Measurements from ENCODE around the gene GRK7. TPM values are rescaled to one million over a fixed set of nuclear protein-coding genes. Genes with fewer than 3 reads are reported as not detected.

The GRK7 gene, protein sequence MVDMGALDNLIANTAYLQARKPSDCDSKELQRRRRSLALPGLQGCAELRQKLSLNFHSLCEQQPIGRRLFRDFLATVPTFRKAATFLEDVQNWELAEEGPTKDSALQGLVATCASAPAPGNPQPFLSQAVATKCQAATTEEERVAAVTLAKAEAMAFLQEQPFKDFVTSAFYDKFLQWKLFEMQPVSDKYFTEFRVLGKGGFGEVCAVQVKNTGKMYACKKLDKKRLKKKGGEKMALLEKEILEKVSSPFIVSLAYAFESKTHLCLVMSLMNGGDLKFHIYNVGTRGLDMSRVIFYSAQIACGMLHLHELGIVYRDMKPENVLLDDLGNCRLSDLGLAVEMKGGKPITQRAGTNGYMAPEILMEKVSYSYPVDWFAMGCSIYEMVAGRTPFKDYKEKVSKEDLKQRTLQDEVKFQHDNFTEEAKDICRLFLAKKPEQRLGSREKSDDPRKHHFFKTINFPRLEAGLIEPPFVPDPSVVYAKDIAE (N-terminal part only)
- total RNA-seq = 0.14 TPM in 1 of 2 replicates, not detected in the other
- long read RNA-seq, partial matches to known transcripts = 0 of 1 reads
- long read RNA-seq, other reads (novel, unspliced or antisense) = 1 of 1 reads

GRCh38 chr3:141763088-141763750 lies at the start of gene GRK7:
TSS of gene GRK7 (plus strand) at chr3:141763408. CDS start at chr3:141778285, 14,877 bp downstream.
- TF ChIP-seq, protein P1, sequence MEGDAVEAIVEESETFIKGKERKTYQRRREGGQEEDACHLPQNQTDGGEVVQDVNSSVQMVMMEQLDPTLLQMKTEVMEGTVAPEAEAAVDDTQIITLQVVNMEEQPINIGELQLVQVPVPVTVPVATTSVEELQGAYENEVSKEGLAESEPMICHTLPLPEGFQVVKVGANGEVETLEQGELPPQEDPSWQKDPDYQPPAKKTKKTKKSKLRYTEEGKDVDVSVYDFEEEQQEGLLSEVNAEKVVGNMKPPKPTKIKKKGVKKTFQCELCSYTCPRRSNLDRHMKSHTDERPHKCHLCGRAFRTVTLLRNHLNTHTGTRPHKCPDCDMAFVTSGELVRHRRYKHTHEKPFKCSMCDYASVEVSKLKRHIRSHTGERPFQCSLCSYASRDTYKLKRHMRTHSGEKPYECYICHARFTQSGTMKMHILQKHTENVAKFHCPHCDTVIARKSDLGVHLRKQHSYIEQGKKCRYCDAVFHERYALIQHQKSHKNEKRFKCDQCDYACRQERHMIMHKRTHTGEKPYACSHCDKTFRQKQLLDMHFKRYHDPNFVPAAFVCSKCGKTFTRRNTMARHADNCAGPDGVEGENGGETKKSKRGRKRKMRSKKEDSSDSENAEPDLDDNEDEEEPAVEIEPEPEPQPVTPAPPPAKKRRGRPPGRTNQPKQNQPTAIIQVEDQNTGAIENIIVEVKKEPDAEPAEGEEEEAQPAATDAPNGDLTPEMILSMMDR (IDR thresholded peaks at IDR 0.05; ENCODE audit: unreplicated experiment) = no peak
- no peak within 1 kb of the TSS for H3K4me3 Mint-ChIP-seq (ENCODE audit: low read depth)
- no peaks in the 10 kb centered on the region for H3K4me1 Mint-ChIP-seq (ENCODE audit: low read depth)
- no peaks in the 10 kb centered on the region for H3K36me3 Mint-ChIP-seq (ENCODE audit: insufficient read depth)
- DNase-seq (ENCODE audit: low spot score, unreplicated experiment) = no peak
- no peaks in the 10 kb centered on the region for H3K9me3 Mint-ChIP-seq (ENCODE audit: low read depth)
- H3K27ac Mint-ChIP-seq = no peak within 1 kb of the TSS
- no peaks in the 10 kb centered on the region for H3K27me3 Mint-ChIP-seq

- Mint-ChIP-seq H3K36me3 (ENCODE audit: insufficient read depth) (peaks cover 2% of the 10 kb centered on the region), H3K27ac (no peak overlapping the region), H3K4me1 (ENCODE audit: low read depth) (peaks cover 12% of the 10 kb centered on the region), H3K9me3 (ENCODE audit: low read depth) (peaks cover 5% of the 10 kb centered on the region), H3K27me3 (no peaks in the 10 kb centered on the region), H3K4me3 (ENCODE audit: low read depth) (no peak overlapping the region)
- TF ChIP-seq, protein P1 (IDR thresholded peaks at IDR 0.05; ENCODE audit: unreplicated experiment) = no peak
- DNase-seq (ENCODE audit: low spot score, unreplicated experiment) = no peak
Measured at GRCh38 chr3:141714671-141715070, 48.5 kb upstream of the GRK7 start.

GRCh38 chr3:141722081-141722480 lies 41.1 kb upstream of the GRK7 start:
- TF ChIP-seq, protein P1 (IDR thresholded peaks at IDR 0.05; ENCODE audit: unreplicated experiment) = no peak
- no peak for DNase-seq (ENCODE audit: low spot score, unreplicated experiment)
- H3K27me3 Mint-ChIP-seq = no peaks in the 10 kb centered on the region
- peaks cover 4% of the 10 kb centered on the region for H3K9me3 Mint-ChIP-seq (ENCODE audit: low read depth)
- H3K4me3 Mint-ChIP-seq (ENCODE audit: low read depth) = no peak overlapping the region
- no peaks in the 10 kb centered on the region for H3K36me3 Mint-ChIP-seq (ENCODE audit: insufficient read depth)
- no peaks in the 10 kb centered on the region for H3K4me1 Mint-ChIP-seq (ENCODE audit: low read depth)
- no peak overlapping the region for H3K27ac Mint-ChIP-seq

GRCh38 chr3:141722648-141723047 lies 40.6 kb upstream of the GRK7 start:
- DNase-seq (ENCODE audit: low spot score, unreplicated experiment) = no peak
- Mint-ChIP-seq H3K27me3 (no peaks in the 10 kb centered on the region), H3K27ac (no peak overlapping the region), H3K36me3 (ENCODE audit: insufficient read depth) (no peaks in the 10 kb centered on the region), H3K9me3 (ENCODE audit: low read depth) (no peaks in the 10 kb centered on the region), H3K4me3 (ENCODE audit: low read depth) (no peak overlapping the region), H3K4me1 (ENCODE audit: low read depth) (no peaks in the 10 kb centered on the region)
- TF ChIP-seq, protein P1 (IDR thresholded peaks at IDR 0.05; ENCODE audit: unreplicated experiment) = no peak

- H3K9me3 Mint-ChIP-seq (ENCODE audit: low read depth) = no peaks in the 10 kb centered on the region
- TF ChIP-seq, protein P1 (IDR thresholded peaks at IDR 0.05; ENCODE audit: unreplicated experiment) = no peak
- H3K27ac Mint-ChIP-seq = no peak overlapping the region
- H3K4me3 Mint-ChIP-seq (ENCODE audit: low read depth) = no peak overlapping the region
- H3K36me3 Mint-ChIP-seq (ENCODE audit: insufficient read depth) = no peaks in the 10 kb centered on the region
- H3K4me1 Mint-ChIP-seq (ENCODE audit: low read depth) = no peaks in the 10 kb centered on the region
- H3K27me3 Mint-ChIP-seq = no peaks in the 10 kb centered on the region
- DNase-seq (ENCODE audit: low spot score, unreplicated experiment) = no peak
Measured at GRCh38 chr3:141723255-141723654, 40.0 kb upstream of the GRK7 start.

All from progenitor cell of endocrine pancreas (in vitro differentiated cells).